GM12891 (cell line): ENCODE data around the gene PSMC1.

ENCODE experiments used
- PAX5 ChIP-seq: IDR thresholded peaks from 2 replicates; pipeline ENCODE4 v1.6.1; 2011; ENCODE audit warnings: low read length, moderate library complexity, mild to moderate bottlenecking; ENCODE audit not compliant: insufficient read depth, severe bottlenecking
- POLR2A ChIP-seq: IDR thresholded peaks from 2 replicates; pipeline ENCODE4 v1.6.1; 2011; ENCODE audit warnings: low read depth, low read length, control low read depth
- POLR2AphosphoS5 ChIP-seq: IDR thresholded peaks from 2 replicates; pipeline ENCODE4 v1.6.1; 2011; ENCODE audit warnings: low read depth, low read length, control low read depth
- SPI1 ChIP-seq: IDR thresholded peaks from 2 replicates; pipeline ENCODE4 v1.6.1; 2011; ENCODE audit warnings: low read depth, low read length, control low read depth
- TAF1 ChIP-seq: IDR thresholded peaks from 2 replicates; pipeline ENCODE4 v1.6.1; 2011; ENCODE audit warnings: low read depth, low read length, control low read depth

GRCh38 chr14:90319173-90319572 lies 62.8 kb downstream of the PSMC1 start:
- TF ChIP-seq POLR2AphosphoS5 (no peak), POLR2A (no peak), SPI1 (no peak), TAF1 (no peak), PAX5 (no peak)
